Measurements from ENCODE around the gene MYEOV.

MYEOV gene

GRCh38 chr11:69319255-69320106 is 25.5 kb downstream of the MYEOV start:
- no peak for DNase-seq

- peak; percentile 75 for DNase-seq
These were observed 26.4 kb downstream of the MYEOV start for GRCh38 chr11:69320326-69320725.

- DNase-seq: peak; percentile 81
These were observed 27.1 kb downstream of the MYEOV start for GRCh38 chr11:69320756-69321741.

- peak; percentile 99 for DNase-seq
These were observed 28.0 kb downstream of the MYEOV start for GRCh38 chr11:69321877-69322361.

GRCh38 chr11:69325446-69325845 is 31.5 kb downstream of the MYEOV start:
- DNase-seq: no peak

- no peak for DNase-seq
These were observed 32.8 kb downstream of the MYEOV start for GRCh38 chr11:69326622-69327219.

- no peak for DNase-seq
These were observed 33.8 kb downstream of the MYEOV start for GRCh38 chr11:69327741-69328191.

GRCh38 chr11:69328231-69328630 is 34.3 kb downstream of the MYEOV start:
- no peak for DNase-seq

- peak; percentile 66 for DNase-seq
These were observed 35.6 kb downstream of the MYEOV start for GRCh38 chr11:69329581-69329980.

- DNase-seq: no peak
These were observed 36.4 kb downstream of the MYEOV start for GRCh38 chr11:69330330-69330729.

- no peak for DNase-seq
These were observed 39.3 kb downstream of the MYEOV start for GRCh38 chr11:69333149-69333710.

- no peak for DNase-seq
These were observed 39.9 kb downstream of the MYEOV start for GRCh38 chr11:69333879-69334278.

GRCh38 chr11:69335007-69335780 is 41.2 kb downstream of the MYEOV start:
- DNase-seq: no peak

GRCh38 chr11:69335781-69336405 is 41.9 kb downstream of the MYEOV start:
- no peak for DNase-seq

- DNase-seq: peak; percentile 40
These were observed 43.3 kb downstream of the MYEOV start for GRCh38 chr11:69337211-69337721.

GRCh38 chr11:69339041-69339733 is 45.2 kb downstream of the MYEOV start:
- DNase-seq: no peak

GRCh38 chr11:69339983-69340565 is 46.1 kb downstream of the MYEOV start:
- DNase-seq: no peak

- DNase-seq: no peak
These were observed 48.8 kb downstream of the MYEOV start for GRCh38 chr11:69342588-69343330.
